ENCODE data around the gene TMEM256.

- TF ChIP-seq CTCF (conservative IDR thresholded peaks at IDR 0.05; ENCODE audit: low read depth, low read length) = no peak
- TF ChIP-seq EZH2 (IDR thresholded peaks at IDR 0.05; ENCODE audit: borderline replicate concordance, low read depth, low read length, poor library complexity, severe bottlenecking) = no peak
Measured at GRCh38 chr17:7392696-7393612, 10.9 kb downstream of the TMEM256 start.

Measured in A673 (cell line).